ENCODE results near the gene GOLPH3.

GRCh38 chr5:32100230-32100629, 73.9 kb downstream of the GOLPH3 start:
- no peak for TF ChIP-seq POLR2A (IDR thresholded peaks at IDR 0.05)
- TF ChIP-seq CTCF (IDR thresholded peaks at IDR 0.05), result no peak
